Activated naive CD8-positive, alpha-beta T cell treated with anti-CD3 and anti-CD28 coated beads, Interleukin-2, amount 50 U/mL, for 24 hours (primary cell): ENCODE measurements around the gene GNAL.
"Not testable (repeated sequence)": the region's sequence is repeated elsewhere in the genome, so short reads cannot be mapped to it uniquely, and the experiment has no call there.

Experiments
- ATAC-seq: fragments of 150-1000 bp; cut with Tn5 transposase; one replicate; pipeline ENCODE4 v1.10.0; 2021
- DNase-seq: peaks from one replicate; pipeline ENCODE4 v3.0.0; 2021
- H3K27ac Mint-ChIP-seq: one replicate; pipeline ENCODE4 v1.8.0; 2021; ENCODE audit warnings: mild to moderate bottlenecking, mixed read lengths
- H3K27me3 Mint-ChIP-seq: one replicate; pipeline ENCODE4 v1.8.0; 2021; ENCODE audit warnings: mixed read lengths
- H3K36me3 Mint-ChIP-seq: one replicate; pipeline ENCODE4 v1.8.0; 2021; ENCODE audit warnings: low read depth, mixed read lengths
- H3K4me1 Mint-ChIP-seq: one replicate; pipeline ENCODE4 v1.8.0; 2021; ENCODE audit warnings: mixed read lengths
- H3K4me3 Mint-ChIP-seq: one replicate; pipeline ENCODE4 v1.8.0; 2021; ENCODE audit warnings: mild to moderate bottlenecking, moderate library complexity, mixed read lengths
- H3K9me3 Mint-ChIP-seq: one replicate; pipeline ENCODE4 v1.8.0; 2021; ENCODE audit warnings: mixed read lengths

The GNAL gene

DNA sequence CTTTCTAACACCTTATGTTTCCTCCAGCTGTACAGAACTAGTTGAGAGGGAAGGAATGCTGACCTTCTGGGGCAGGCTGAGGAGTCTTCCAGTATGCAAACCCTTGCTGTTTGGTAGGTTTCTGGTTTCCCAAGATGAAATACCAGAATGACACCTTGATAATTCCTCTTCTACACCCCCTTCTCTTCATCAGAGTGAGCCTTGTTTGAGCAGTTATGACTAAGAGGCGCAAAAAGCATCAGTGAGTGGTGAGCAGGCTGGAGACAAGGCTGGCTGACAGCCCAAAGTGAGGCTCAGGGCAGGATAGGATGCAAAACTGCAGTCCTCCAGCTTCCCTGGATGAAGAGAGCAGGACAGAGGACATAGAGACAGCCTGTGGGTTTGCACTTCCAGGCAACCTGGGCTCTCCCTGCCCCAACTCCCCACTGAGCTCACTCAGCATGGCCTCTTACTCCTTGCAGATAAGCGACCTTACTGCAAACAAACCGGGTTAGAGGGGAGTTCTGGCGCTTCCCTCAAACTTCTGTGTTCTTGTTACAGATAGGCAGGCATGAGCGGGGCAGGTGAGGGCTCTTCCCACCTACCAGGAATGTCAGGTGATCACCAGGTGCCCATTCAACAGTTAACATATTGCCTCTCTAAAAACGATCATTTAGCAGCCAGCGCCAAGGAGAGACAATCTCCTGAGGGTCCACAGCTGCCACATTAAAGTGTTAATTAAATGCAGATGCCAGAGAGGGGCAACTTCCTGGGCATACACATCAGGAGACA lies 213.6 kb downstream of the GNAL start:
- DNase-seq (no peak), ATAC-seq (peak; percentile 28)
- no peaks in the 10 kb centered on the region for H3K9me3 Mint-ChIP-seq
- H3K27me3 Mint-ChIP-seq: no peaks in the 10 kb centered on the region
- no peak overlapping the region for H3K27ac Mint-ChIP-seq
- H3K4me3 Mint-ChIP-seq: no peak overlapping the region
- H3K36me3 Mint-ChIP-seq: peaks cover 14% of the 10 kb centered on the region
- H3K4me1 Mint-ChIP-seq: peaks cover 14% of the 10 kb centered on the region

DNA sequence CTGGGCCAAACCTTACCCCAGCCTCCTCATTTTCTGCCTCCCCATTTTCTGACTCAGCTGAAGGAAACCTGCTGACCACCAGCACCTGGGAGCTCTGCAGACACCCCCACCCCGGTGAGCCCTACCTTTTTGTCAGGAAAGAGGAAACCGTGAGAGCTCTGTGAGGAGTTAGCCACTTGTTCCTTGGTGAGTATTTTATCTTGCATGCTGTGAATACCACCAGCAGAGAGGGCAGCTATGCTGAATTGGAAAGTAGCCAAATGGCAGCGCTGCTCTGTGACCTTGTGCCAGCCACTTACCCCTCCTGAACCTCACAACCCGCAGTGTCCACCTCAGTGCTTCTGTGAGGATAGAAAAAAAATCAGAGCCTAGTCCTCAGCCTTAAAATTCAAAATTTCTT lies 216.5 kb downstream of the GNAL start:
- peaks cover 4% of the 10 kb centered on the region for H3K36me3 Mint-ChIP-seq
- DNase-seq: no peak
- H3K27ac Mint-ChIP-seq: no peak overlapping the region
- no peak overlapping the region for H3K4me3 Mint-ChIP-seq
- no peaks in the 10 kb centered on the region for H3K27me3 Mint-ChIP-seq
- no peak for ATAC-seq
- peaks cover 24% of the 10 kb centered on the region for H3K4me1 Mint-ChIP-seq
- H3K9me3 Mint-ChIP-seq: no peaks in the 10 kb centered on the region

DNA sequence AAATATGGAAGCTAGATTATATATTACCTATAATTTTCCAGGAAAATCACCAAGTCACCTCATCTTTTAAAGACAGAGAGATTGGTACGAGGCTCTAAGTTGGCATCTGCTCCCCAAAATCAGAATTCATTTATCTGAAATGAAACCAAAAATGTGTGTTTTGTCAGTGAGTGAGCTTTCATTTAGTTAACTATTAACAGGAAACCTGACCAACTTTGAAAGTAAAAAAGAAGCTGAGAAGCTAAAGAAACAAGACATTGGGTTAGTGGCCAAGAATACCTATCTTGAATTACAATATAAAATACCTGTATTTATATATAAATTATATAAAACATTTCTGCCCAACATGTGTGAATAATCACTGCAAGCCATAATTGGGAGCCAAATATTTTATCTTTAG lies 217.1 kb downstream of the GNAL start:
- Mint-ChIP-seq H3K4me3 (no peak overlapping the region), H3K36me3 (peaks cover 4% of the 10 kb centered on the region), H3K9me3 (no peaks in the 10 kb centered on the region), H3K4me1 (peaks cover 24% of the 10 kb centered on the region), H3K27ac (no peak overlapping the region), H3K27me3 (no peaks in the 10 kb centered on the region)
- no peak for ATAC-seq
- DNase-seq: no peak

DNA sequence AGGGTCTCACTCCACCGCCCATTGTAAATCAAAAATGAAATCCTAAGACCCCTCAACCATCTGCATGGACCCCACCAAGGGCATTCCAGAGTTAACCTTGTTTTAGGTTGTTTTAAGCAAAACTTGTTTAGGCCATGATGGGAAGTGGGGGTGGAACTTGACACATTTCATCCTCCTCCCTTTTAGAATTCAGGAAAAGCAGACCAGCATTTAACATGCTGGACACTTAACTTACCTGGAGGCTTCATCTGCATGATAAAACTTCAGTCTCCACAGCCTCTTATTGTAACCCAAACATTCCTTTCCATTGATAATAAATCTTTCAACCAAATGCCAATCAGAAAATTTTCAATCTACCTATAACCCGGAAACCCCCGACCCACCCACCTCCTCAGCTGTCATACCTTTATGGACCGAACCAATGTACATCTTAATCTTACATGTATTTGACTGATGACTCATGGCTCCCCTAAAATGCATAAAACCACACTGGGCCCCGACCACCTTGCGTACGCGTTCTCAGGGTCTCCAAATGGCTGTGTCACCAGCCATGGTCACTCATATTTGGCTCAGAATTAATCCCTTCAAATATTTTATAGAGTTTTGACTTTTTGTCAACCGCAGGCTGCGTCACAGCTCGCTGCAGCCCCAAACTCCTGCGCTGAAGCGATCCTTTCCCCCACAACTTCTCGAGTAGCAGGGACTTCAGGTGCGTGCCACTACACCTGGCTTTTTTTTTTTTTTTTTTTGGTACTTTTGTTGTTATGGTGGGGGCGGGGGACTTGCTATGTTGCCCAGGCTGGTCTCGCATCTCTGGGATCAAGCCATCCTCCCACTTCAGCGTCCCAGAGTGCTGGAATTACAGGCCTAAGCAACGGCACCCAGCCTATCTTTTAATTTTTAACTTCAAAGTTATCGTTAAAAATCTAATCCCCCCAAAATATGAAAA lies 218.1 kb downstream of the GNAL start:
- Mint-ChIP-seq H3K4me3 (peak overlapping the region; percentile 92), H3K27ac (peak overlapping the region; percentile 89), H3K27me3 (no peaks in the 10 kb centered on the region), H3K9me3 (no peaks in the 10 kb centered on the region), H3K36me3 (peaks cover 4% of the 10 kb centered on the region), H3K4me1 (peaks cover 24% of the 10 kb centered on the region)
- ATAC-seq (no peak), DNase-seq (peak; percentile 7)

DNA sequence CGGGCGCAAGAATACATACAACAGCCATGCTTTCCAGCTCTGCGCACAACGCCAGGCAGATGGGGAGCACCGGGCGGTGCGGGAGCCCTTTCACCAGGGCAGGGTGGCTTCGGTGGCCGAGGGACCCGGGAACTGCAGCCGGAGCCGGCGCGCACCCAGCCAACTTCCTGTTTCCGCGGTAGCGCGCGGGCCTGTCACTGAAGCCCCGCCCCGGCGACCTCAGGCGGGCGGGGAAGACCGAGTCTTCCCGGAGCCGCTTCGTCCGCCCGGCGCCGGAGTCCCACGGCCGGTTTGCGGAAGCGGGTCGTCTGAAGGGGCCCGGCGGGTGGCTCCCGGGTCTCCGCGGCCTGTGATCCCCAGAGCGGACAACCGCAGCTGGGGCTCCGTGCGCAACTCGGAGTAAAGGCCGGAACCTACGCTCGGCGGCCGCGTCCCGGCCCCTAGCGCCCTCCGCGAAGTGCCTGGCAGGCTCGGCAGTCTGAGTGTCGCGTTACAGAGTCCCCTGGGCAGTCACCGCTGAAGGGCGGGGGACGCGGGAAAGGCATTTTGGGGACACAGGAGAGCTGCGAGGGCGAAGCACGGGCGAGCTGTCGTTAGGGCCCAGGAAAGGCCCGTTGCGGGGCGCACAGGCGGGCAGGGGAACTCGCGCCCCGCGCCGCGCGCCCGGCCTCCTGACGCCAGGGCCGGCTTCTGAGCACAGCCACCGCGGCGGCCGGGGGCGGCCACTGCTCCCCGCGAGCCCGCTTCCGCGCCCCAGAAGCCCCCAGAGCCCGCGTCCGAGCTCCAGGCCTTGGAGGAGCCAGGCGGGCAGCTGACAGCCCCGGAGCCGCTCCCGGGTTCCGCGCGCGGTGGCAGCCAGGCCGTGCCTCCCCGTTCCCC lies 219.4 kb downstream of the GNAL start, which contains the start of gene MPPE1:
TSS of gene MPPE1 (minus strand) at position 136 of the 879 bp plus-strand sequence. CDS start 11,053 bp downstream, outside the sequence.
- ATAC-seq: peak; percentile 94
- peak; percentile 88 for DNase-seq
- peak within 1 kb of the TSS; percentile 92 for H3K4me3 Mint-ChIP-seq
- H3K27me3 Mint-ChIP-seq: no peaks in the 10 kb centered on the region
- peaks cover 4% of the 10 kb centered on the region for H3K36me3 Mint-ChIP-seq
- peak within 1 kb of the TSS; percentile 89 for H3K27ac Mint-ChIP-seq
- no peaks in the 10 kb centered on the region for H3K9me3 Mint-ChIP-seq
- H3K4me1 Mint-ChIP-seq: peaks cover 24% of the 10 kb centered on the region

DNA sequence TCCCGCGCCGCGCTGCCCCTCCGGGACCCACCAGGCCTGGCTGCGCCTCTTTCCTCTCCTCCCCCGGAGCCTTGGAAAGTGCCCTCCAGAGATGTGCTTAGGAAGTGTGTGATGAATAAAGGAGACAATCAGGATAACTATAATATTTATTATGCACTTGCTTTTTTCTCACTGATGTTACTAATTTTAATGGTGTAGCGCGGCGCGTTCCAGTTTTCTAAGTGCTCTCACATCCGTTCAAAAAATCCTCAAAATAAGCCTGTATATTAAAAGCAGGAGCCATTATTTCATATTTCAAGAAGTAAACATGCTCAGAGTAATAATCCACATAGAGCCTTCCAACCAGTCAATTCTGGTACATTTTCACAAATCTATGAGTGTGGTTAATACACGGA lies 220.0 kb downstream of the GNAL start:
- peak; percentile 25 for ATAC-seq
- Mint-ChIP-seq H3K4me3 (peak overlapping the region; percentile 92), H3K9me3 (no peaks in the 10 kb centered on the region), H3K36me3 (no peaks in the 10 kb centered on the region), H3K27ac (peak overlapping the region; percentile 82), H3K27me3 (no peaks in the 10 kb centered on the region), H3K4me1 (peaks cover 24% of the 10 kb centered on the region)
- DNase-seq: no peak

DNA sequence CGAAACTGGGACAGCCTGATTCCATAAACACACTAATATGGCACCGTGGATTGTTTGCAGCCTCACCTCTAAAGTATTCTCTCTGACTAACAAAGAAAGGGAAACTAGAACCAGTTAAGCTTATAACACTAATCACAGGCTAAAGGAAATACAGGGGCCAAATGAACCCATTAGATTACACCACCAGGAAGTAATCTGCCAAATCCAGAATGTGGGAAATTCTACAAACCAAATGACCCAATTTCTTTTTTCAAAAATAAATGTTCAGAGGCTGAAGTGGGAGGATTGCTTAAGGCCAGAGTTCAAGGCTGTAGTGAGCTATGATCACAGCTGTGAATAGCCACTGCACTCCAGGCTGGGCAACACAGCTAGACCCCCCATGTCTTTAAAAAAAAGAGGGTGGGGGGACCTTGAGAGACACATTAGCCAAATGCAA lies 220.5 kb downstream of the GNAL start:
- Mint-ChIP-seq H3K4me1 (peaks cover 24% of the 10 kb centered on the region), H3K27ac (peak overlapping the region; percentile 82), H3K36me3 (no peaks in the 10 kb centered on the region), H3K9me3 (no peaks in the 10 kb centered on the region), H3K27me3 (no peaks in the 10 kb centered on the region), H3K4me3 (peak overlapping the region; percentile 92)
- ATAC-seq (no peak), DNase-seq (no peak)

DNA sequence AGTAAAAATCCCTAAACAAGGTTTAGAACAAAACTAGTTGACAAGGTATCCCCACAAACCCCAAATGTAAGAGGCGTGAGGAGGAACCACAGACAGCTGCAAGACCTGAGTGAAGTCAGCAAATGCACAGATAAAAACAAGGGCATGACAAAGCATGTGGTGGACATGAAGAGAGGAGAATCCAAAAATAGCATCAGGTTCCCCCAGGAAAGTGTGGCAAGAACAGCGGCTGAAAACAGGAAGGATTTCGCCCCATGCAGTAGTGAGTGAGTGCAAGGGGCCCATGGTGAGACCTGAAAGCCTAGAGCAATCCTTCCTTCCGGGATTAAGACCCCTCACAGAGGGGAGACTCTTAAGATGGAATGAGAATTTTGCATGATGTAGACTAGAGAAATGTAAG lies 227.8 kb downstream of the GNAL start:
- not testable (repeated sequence) for H3K36me3 Mint-ChIP-seq, DNase-seq, H3K4me1 Mint-ChIP-seq, H3K4me3 Mint-ChIP-seq, H3K9me3 Mint-ChIP-seq, ATAC-seq, H3K27ac Mint-ChIP-seq, H3K27me3 Mint-ChIP-seq

DNA sequence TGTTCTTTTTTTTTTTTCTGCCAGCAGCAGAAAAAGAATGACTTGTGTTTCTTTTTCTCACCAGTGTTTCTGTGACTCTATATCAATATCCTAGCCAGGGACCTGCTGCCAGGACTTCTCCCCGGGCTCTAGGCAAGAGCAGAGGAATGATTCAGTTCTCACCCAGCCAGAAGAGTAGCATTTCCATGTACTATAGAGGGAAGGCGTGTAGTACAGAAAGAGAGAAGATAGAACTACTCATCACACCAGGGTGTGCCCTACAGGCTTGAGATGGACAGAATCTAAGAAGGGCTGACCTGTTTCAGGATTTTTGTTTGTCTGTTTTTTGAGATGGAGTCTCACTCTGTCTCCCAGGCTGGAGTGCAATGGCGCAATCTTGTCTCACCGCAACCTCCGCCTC lies 230.5 kb downstream of the GNAL start:
- not testable (repeated sequence) for H3K36me3 Mint-ChIP-seq, H3K27me3 Mint-ChIP-seq, H3K9me3 Mint-ChIP-seq, H3K4me3 Mint-ChIP-seq, ATAC-seq, H3K4me1 Mint-ChIP-seq, DNase-seq, H3K27ac Mint-ChIP-seq

DNA sequence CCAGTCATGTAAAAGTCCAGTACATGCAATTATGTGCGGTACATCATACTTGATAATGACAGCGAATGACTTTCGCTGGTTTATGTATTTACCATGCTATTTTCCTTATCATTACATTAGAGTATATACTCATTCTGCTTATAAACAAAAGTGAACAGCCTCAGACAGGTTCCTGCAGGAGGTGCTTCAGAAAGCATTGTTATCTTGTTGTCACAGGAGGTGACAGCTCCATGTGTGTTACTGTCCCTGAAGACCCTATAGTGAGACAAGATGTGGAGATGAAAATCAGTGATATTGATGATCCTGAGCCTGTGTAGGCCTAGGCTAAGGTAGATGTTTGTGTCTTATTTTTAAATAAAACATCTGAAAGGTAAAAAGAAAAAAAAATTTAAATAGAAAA lies 234.4 kb downstream of the GNAL start:
- Mint-ChIP-seq H3K4me3 (no peak overlapping the region), H3K36me3 (no peaks in the 10 kb centered on the region), H3K27ac (no peak overlapping the region), H3K27me3 (no peaks in the 10 kb centered on the region), H3K9me3 (no peaks in the 10 kb centered on the region), H3K4me1 (no peaks in the 10 kb centered on the region)
- no peak for DNase-seq
- ATAC-seq: no peak

DNA sequence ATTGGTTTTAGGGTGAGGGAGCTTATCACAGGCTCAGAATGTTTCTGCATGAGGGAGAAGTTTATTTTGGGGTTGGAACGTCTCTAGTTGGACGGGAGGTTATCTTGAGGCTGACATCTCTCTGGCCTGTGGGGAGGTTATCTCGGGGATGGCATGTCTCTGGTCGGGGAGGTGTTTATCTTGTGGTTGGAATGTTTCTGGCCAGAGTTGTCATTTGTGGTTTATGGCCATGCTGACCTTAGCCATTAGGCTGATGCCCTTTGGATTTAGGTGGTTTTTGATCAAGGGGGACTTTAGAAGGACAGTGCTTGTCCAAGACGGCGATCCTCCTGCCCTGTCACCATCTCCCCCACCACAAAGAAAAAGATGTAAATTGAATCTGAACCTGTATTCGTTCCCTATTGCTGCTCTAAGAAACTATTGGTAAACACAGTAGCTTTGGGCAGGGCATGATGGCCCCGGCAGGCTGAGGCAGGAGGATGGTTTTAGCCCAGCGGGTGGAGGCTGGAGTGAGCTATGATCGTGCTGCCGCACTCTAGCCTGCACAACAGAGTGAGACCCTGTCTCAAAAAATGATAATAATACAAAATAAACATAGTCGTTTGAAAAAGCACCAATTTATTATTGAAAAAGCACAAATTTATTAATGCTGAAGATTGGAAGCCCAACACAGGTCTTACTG lies 236.9 kb downstream of the GNAL start:
- no peaks in the 10 kb centered on the region for H3K36me3 Mint-ChIP-seq
- H3K4me3 Mint-ChIP-seq: no peak overlapping the region
- no peak for ATAC-seq
- no peak overlapping the region for H3K27ac Mint-ChIP-seq
- H3K9me3 Mint-ChIP-seq: no peaks in the 10 kb centered on the region
- DNase-seq: no peak
- no peaks in the 10 kb centered on the region for H3K27me3 Mint-ChIP-seq
- no peaks in the 10 kb centered on the region for H3K4me1 Mint-ChIP-seq

DNA sequence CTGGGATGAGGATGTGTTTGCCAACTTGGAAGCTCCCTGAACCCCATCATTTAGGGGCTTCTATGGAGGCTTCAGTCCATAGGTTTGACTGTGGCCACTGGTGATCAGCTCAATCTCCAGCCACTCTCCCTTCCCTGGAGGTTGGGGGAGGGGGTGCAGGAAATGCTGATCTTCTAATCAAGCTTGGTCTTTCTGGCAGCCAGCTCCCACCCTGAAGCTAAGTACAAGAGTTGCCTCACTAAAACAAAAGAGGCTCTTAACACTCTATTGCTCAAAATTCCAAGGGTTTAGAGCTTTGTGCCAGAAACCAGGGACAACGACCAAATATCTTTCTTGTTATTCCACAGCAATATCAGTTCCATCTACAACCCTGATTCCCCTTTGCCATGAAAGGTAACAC lies 238.4 kb downstream of the GNAL start:
- no peaks in the 10 kb centered on the region for H3K27me3 Mint-ChIP-seq
- no peak overlapping the region for H3K4me3 Mint-ChIP-seq
- H3K4me1 Mint-ChIP-seq: no peaks in the 10 kb centered on the region
- no peaks in the 10 kb centered on the region for H3K36me3 Mint-ChIP-seq
- no peaks in the 10 kb centered on the region for H3K9me3 Mint-ChIP-seq
- no peak overlapping the region for H3K27ac Mint-ChIP-seq
- ATAC-seq: no peak
- no peak for DNase-seq

DNA sequence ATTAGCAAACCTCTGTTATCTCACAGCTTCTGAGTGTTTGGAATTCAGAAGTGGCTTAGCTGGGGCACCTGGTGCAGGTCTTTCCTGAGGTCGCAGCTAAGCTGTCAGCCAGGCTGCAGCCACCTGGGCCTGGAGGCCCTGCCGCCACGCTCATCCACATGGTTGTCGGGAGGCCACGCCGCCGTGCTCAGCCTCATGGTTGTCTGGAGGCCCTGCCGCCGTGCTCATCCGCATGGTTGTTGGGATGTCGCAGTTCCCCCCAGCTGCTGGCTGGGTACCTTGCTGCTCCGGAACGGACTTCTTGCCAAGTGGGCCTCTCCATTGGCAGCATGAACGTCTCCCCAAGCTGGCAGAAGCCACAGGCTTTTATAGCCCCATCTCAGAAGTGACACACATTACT lies 243.3 kb downstream of the GNAL start:
- H3K4me1 Mint-ChIP-seq: no peaks in the 10 kb centered on the region
- H3K27ac Mint-ChIP-seq: no peak overlapping the region
- H3K9me3 Mint-ChIP-seq: no peaks in the 10 kb centered on the region
- no peak overlapping the region for H3K4me3 Mint-ChIP-seq
- no peaks in the 10 kb centered on the region for H3K27me3 Mint-ChIP-seq
- no peaks in the 10 kb centered on the region for H3K36me3 Mint-ChIP-seq
- ATAC-seq: no peak
- no peak for DNase-seq
